ENCODE measurements around the gene PANK1.
A peak's percentile ranks its signal among the peaks of the same experiment; 100 is the strongest.

Gene PANK1

DNA sequence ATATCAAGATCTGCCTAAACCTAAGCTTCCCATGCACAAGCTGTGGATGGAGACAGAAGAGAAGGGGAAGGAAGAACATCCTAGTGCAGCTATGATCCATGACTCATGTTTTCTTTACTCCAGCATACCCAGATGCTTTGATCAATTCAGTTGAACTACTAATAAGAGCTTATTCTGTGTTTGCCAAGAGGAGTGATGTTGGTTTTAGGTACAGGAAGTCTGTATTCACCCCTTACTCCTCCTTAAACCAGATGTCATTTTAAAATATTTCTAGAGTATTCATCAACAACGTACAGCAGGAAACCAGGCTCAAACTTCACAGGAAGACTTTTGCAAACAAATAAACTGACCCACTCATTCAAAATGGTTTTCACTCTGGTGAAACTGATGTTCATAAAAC lies 29.2 kb downstream of the PANK1 start:
- DNase-seq (ENCODE audit: low read depth, low spot score) = peak; percentile 50

- DNase-seq (ENCODE audit: low read depth, low spot score) = no peak
Measured at GRCh38 chr10:89615112-89615511, 29.9 kb downstream of the PANK1 start.

DNA sequence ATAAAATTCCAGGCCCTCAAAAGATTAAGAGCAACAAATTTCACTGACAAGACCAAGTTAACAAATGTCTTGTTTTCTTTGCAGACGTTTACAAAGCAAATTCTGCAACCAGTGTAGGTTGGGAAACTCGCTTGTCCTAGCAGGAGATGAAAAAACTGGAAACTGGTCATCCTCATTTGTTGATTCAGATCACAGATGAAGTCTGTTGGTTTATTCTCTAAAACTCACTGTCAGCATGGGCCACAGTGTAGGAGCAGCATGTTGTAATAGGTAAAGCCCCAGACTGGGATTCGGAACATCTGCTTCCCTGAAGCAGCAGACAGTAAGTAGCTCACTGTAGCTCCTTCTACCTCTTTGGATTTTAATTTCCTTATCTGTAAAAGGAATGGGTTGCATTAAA lies 31.5 kb downstream of the PANK1 start:
- DNase-seq (ENCODE audit: low read depth, low spot score) = peak; percentile 52

- no peak for DNase-seq (ENCODE audit: low read depth, low spot score)
Measured at GRCh38 chr10:89611282-89611681, 33.8 kb downstream of the PANK1 start.

DNA sequence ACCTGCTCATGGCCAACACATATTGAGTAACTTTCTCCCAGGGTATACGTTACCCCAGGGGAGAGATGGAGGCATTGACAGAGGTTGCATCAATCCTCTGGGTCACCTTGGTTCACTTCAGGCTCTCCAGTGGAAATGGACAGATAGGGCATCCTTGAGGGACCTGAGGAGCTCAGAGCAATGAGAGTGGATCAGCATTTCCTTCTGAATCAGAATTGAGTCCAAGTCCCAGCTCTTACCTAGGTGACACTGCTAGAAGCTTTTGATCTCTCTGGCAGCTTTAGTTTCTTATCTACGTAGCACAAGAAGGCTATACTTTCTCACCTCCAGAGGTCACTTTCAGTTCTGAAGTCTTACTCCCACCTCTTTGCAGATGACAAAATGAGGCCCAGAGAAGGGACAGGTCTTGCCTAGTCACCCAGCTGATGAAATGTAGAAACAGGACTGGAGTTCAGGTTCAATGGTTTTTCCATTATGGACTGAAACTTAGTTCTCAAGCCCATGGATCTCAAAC lies 35.2 kb downstream of the PANK1 start:
- DNase-seq (ENCODE audit: low read depth, low spot score) = no peak

DNA sequence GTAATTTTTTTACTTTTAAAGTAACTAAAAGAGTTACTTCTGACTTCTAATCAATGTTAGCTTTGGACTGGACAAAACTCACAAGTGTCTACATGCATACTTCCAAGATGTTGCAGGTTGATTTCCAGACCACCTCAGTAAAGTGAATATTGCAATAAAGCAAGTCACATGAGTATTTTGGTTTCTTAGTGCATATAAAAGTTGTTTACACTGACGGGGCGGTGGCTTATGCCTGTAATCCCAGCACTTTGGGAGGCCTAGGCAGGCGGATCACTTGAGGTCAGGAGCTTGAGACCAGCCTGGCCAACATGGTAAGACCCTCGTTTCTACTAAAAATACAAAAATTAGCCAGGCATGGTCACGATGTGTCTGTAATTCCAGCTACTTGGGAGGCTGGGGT lies 40.8 kb downstream of the PANK1 start:
- DNase-seq (ENCODE audit: low read depth, low spot score) = no peak

DNA sequence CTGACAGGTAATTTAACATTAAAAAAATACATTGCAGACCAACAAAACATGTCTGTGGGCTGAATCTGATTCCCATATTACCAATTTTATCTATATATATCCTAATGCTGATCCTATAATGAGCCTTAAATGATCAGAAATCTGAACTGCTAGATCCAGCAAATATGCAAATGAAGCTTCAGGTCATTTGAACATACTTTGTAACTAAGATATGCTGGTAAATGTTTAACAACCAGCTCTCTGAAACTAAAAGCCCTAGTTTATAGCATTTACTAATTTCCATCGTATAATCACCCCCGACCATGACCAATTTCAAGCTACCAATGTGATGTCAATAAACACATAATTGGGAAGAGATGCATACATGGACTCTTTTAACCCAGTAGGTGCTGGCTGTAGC lies 42.1 kb downstream of the PANK1 start:
- DNase-seq (ENCODE audit: low read depth, low spot score) = no peak

GRCh38 chr10:89601728-89602361 lies 43.2 kb downstream of the PANK1 start:
- DNase-seq (ENCODE audit: low read depth, low spot score) = no peak

DNA sequence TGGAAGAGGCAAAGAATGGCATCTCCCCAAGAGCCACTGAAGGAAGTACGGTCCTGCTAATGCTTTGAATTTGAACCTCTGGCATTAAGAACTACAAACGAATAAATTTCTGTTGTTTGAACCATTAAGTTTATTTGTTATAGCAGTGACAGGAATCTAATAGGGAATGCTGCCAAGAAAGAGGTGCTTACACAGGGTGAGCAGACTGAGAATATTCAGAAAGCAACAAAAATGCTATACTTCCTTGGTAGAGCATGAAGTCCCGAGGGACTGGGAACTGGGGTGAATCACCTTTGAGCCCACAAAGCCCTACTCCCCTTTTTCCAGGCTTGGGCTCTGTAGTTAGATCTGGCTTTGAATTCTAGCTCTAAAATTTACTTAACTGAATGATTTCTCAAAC lies 45.0 kb downstream of the PANK1 start:
- DNase-seq (ENCODE audit: low read depth, low spot score) = no peak

DNA sequence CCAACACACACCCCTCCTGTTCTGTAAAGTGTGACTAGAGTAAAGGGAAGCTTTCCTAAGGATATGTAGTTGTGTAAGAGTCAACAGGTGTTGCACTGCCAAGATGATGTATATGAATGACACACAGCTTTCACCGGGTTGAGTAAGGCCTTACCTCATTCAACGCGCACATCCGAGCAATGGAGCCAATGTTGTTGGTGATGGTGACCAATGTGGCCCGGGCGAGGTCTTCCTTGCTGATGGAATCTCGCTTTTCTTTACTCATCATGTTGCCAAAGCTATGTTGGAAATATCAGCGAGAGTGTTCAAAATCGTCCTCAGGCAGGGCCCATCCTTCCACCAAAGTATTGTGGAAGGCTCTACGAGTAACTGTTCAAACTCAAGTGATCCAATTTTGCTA lies 52.0 kb downstream of the PANK1 start:
- DNase-seq (ENCODE audit: low read depth, low spot score) = no peak

DNA sequence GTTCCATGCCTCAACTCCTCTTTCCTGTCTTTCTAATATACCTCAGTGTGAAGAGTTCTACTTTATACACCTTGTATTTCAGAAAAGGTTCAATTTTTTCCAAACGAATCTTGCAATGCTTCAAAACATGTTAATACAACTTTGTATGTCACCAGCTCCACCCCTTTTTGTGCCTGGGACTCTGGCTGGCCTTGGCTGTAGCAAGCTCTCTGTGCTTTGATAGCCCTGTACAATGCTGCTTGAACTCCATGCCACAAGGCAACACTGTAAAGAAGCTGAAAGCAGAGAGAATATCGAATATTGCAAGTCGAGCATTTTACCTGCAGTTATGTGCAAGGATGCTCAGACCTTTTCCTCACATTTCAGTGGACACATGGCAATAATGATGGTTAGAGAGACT lies 52.5 kb downstream of the PANK1 start:
- no peak for DNase-seq (ENCODE audit: low read depth, low spot score)

DNA sequence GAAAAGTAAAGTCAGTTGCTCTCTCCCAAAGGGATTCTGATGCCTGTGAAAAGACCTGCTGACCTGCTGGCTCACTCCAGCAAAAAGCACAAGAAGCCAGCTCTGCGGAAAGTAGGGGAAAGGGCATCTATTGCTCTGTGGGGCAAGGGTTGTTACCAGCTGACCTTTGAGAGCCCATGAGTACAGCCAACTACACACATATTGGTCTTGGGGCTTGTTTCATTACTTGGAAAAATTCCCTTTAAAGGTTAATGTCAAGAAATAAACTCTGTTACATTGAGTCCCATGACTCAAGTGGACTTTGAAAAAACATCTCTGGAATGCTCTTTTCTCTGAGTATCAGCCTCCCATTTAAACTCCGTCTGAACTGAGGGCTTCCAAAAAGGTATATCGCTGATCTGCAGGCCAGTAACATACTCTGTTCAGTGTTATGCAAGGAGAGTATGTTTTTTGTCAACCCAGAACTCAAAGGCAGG lies 53.2 kb downstream of the PANK1 start:
- no peak for DNase-seq (ENCODE audit: low read depth, low spot score)

GRCh38 chr10:89591111-89591795 lies 53.8 kb downstream of the PANK1 start:
- no peak for DNase-seq (ENCODE audit: low read depth, low spot score)

DNA sequence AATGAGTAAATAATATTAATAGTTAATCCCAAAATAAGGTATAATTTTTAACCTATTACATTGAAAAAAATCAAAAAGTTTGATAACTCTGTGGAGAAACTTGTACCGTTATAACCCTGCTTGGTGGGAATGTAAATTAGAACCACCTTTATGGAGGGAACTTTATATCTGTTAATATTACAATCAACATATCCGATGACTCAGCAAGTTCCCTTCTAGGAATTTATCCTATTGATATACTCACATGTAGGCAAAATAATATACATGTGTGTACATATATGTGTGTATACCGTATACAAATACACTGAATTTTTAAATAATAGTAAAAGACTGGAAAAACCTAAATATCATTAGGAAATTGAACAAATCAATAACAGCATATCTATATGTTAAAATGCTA lies 54.7 kb downstream of the PANK1 start:
- no peak for DNase-seq (ENCODE audit: low read depth, low spot score)

DNA sequence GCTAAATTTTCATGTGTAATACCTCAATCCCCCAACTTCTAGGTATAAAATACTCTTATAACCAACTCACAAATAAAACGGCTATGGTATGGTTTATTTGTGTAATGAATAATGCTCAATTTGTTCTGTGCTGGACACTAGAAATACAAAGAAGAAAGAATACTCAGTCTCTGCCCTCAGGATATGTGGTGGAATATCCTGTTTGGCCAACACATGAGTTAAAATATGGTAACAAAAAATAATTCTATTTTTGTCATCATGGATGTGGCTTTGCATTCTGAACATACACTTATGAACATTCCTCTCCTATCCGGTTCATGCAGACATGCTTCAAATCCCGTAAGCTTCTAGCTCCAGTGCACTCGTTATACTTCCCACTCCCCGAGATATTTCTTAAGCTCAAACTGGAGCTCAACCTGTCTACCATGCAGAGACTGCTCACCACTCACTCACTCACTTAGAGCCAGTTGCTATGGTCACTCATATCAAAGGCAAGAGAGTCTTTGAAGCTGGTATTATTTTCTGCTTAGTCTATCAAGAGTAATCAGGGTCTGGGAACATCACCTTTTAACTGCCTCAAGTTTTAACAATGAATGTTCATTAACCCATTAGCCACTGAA lies 55.8 kb downstream of the PANK1 start:
- no peak for DNase-seq (ENCODE audit: low read depth, low spot score)

DNA sequence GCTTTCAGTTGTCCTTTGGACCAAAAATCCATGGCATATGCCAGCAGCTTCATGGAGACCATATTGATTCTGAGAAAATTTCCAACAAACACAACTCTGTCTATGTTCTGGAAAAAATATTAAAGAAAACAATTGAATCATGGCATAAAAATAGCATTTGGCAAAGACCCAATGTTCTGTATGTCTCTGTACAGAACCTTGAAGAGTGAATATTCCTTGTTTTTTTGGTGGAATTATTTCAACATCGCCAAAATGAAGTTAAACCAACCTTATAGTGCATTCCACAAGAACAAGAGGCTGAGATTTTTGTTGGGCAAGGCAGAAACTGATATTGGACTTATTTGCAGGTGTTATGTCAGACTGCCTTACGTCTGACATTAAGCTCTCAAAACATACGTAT lies 56.4 kb downstream of the PANK1 start:
- DNase-seq (ENCODE audit: low read depth, low spot score) = no peak

GRCh38 chr10:89582022-89582421 lies 63.0 kb downstream of the PANK1 start:
- DNase-seq (ENCODE audit: low read depth, low spot score) = no peak

GRCh38 chr10:89580243-89580642 lies 64.8 kb downstream of the PANK1 start:
- no peak for DNase-seq (ENCODE audit: low read depth, low spot score)

DNA sequence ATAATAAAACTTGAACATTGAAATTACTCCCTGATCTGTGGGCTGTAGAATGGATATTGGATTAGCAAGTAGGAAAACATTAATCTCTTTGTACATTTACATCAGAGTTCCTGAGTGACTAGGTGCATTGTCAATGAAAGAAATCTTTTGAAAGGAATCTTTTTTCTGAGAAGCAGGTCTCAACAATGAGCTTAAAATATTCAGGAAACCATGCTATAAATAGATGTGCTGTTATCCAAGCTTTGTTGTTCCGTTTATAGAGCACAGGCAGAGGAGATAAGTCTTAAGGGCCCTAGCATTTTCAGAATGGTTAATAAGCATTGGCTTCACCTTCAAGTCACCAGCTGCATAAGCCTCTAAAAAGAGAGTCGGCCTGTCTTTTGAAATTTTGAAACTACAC lies 68.3 kb downstream of the PANK1 start:
- DNase-seq (ENCODE audit: low read depth, low spot score) = no peak

DNA sequence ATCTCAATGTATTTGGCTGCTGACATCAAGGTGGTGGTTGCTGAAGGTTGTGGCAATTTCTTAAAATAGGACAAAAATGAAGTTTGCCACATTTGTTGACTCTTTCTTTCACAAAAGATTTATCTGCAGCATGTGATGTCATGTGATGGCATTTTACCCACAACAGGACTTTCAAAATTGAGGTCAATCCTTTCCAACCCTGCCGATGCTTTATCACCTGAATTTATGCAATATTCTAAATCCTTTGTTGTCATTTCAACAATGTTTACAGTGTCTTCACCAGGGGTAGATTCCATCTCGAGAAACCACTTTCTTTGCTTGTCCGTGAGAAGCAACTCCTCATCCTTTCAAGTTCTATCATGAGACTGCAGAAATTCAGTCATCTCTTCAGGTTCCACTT lies 69.0 kb downstream of the PANK1 start:
- DNase-seq (ENCODE audit: low read depth, low spot score) = no peak

- DNase-seq (ENCODE audit: low read depth, low spot score) = no peak
Measured at GRCh38 chr10:89575031-89575430, 70.0 kb downstream of the PANK1 start.

GRCh38 chr10:89574368-89574767 lies 70.7 kb downstream of the PANK1 start:
- DNase-seq (ENCODE audit: low read depth, low spot score) = no peak
